ENCODE data around the gene OPHN1. TPM values are rescaled to one million over a fixed set of nuclear protein-coding genes. Genes with fewer than 3 reads are reported as not detected.

The OPHN1 gene
- total RNA-seq, 1 donor from 2014 or later: 10.9 TPM

DNA sequence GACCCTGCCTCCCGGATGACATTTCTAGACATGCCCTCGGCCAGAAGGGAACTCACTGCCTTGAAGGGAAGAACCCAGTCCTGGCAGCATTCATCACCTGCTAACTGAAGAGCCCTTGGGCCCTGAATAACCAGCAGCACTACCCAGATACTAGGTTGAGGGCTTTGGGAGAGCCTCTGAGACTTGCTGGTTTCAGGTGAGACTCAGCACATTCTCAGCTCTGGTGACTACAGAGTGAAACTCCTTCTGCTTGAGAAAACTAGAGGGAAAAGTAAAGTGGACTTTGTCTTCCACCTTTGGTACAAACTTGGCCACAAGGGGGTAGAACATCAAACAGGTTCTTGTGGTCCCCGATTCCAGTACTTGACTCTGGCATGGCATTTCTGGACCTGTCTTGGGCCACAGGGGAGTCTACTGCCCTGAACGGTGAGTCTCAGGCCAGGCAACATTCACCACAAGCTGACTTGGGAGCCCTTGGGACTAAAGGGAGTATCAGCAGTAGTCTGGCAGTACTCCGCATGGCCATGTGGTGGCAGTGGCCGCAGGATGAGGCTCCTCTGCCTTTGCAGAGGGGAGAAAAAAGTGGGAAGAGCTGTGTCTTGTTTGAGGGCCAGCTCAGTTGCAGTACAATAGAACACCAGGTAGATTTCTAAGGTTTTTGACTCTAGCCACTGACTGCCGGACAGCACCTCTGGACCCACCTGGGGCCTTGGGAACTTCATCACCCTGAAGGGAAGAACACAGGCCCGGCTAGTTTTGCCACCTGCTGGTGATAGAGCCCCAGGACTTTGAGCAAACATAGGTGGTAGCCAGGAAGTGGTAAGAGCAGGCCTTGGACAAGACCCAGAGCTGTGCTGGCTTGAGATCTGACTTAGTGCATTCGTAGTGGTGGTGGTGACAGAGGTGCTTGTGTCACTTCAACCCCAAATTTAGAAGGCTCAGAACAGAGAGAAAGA is 414.8 kb downstream of the OPHN1 start:
- Mint-ChIP-seq H3K36me3 (ENCODE audit: unreplicated experiment) (no peaks in the 10 kb centered on the region), H3K4me3 (ENCODE audit: unreplicated experiment) (no peak overlapping the region), H3K9me3 (ENCODE audit: unreplicated experiment) (peaks cover 13% of the 10 kb centered on the region), H3K27ac (ENCODE audit: unreplicated experiment) (no peak overlapping the region), H3K4me1 (ENCODE audit: unreplicated experiment) (no peaks in the 10 kb centered on the region), H3K27me3 (ENCODE audit: unreplicated experiment) (no peaks in the 10 kb centered on the region)
- TF ChIP-seq, protein P1, sequence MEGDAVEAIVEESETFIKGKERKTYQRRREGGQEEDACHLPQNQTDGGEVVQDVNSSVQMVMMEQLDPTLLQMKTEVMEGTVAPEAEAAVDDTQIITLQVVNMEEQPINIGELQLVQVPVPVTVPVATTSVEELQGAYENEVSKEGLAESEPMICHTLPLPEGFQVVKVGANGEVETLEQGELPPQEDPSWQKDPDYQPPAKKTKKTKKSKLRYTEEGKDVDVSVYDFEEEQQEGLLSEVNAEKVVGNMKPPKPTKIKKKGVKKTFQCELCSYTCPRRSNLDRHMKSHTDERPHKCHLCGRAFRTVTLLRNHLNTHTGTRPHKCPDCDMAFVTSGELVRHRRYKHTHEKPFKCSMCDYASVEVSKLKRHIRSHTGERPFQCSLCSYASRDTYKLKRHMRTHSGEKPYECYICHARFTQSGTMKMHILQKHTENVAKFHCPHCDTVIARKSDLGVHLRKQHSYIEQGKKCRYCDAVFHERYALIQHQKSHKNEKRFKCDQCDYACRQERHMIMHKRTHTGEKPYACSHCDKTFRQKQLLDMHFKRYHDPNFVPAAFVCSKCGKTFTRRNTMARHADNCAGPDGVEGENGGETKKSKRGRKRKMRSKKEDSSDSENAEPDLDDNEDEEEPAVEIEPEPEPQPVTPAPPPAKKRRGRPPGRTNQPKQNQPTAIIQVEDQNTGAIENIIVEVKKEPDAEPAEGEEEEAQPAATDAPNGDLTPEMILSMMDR (IDR thresholded peaks at IDR 0.05): peak; percentile 28
- no peak for DNase-seq (ENCODE audit: extremely low spot score, unreplicated experiment)

DNA sequence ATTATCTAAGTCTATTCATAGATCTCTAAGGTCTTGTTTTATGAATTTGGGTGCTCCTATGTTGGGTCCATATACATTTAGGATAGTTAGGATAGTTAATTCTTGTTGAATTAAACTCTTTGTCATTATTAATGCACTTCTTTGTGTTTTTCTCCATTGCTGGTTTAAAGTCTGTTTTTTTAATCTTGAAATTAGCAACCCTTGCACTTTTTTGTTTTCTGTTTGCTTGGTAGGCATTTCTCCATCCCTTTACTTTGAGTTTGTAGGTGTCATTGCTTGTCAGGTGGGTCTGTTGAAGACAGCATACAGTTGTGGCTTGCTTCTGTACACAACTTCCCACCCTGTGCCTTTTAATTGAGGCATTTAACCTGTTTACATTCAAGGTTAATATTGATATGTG is 434.8 kb downstream of the OPHN1 start:
- H3K4me3 Mint-ChIP-seq (ENCODE audit: unreplicated experiment): no peak overlapping the region
- no peaks in the 10 kb centered on the region for H3K36me3 Mint-ChIP-seq (ENCODE audit: unreplicated experiment)
- no peaks in the 10 kb centered on the region for H3K4me1 Mint-ChIP-seq (ENCODE audit: unreplicated experiment)
- TF ChIP-seq, protein P1 (IDR thresholded peaks at IDR 0.05): no peak
- H3K27ac Mint-ChIP-seq (ENCODE audit: unreplicated experiment): no peak overlapping the region
- no peak for DNase-seq (ENCODE audit: extremely low spot score, unreplicated experiment)
- H3K27me3 Mint-ChIP-seq (ENCODE audit: unreplicated experiment): no peaks in the 10 kb centered on the region
- peaks cover 59% of the 10 kb centered on the region for H3K9me3 Mint-ChIP-seq (ENCODE audit: unreplicated experiment)

Other genes starting within 250 kb of the OPHN1 start
- gene YIPF6, start 65.6 kb upstream of the OPHN1 start, total RNA-seq: 38.5 and 40.0 TPM in 2 replicates
- gene STARD8, start 214.2 kb upstream of the OPHN1 start, total RNA-seq: 1.4 and 1.7 TPM in 2 replicates

Data from osteocyte (in vitro differentiated cells).